ENCODE results near the gene ALX3. TPM values are rescaled to one million over a fixed set of nuclear protein-coding genes. Genes with fewer than 3 reads are reported as not detected.

ALX3 gene
- total RNA-seq, 3 donors from 2014 or later: 0.44 to 0.80 (median 0.66) TPM

- TF ChIP-seq CTCF (IDR thresholded peaks at IDR 0.05) (peak; percentile 78 to 86 (median 81)), POLR2A (IDR thresholded peaks at IDR 0.05) (no peak)
- Histone ChIP-seq H3K4me1 (peaks cover 0 to 13% of the 10 kb centered on the region in 2 donors), H3K27ac (no peak overlapping the region), H3K27me3 (no peaks in the 10 kb centered on the region), H3K4me3 (no peak overlapping the region), H3K36me3 (peaks cover 7% of the 10 kb centered on the region), H3K9me3 (no peaks in the 10 kb centered on the region)
- DNase-seq (ENCODE audit: low spot score in 2 of 2): peak; percentile 43 to 76
- intact Hi-C loops (cut with DNase I; ENCODE audit: low total_unique reads): loop anchor here (10.0 kb wide), 1 partner anchor 51 kb away; no protein-coding TSS in a partner anchor
These were observed 16.7 kb downstream of the ALX3 start for GRCh38 chr1:110053552-110054428.

- H3K27ac ChIP-seq: no peak overlapping the region
- H3K36me3 ChIP-seq: peaks cover 7% of the 10 kb centered on the region
- TF ChIP-seq POLR2AphosphoS5 (IDR thresholded peaks at IDR 0.05) (no peak), POLR2A (IDR thresholded peaks at IDR 0.05) (no peak), CTCF (IDR thresholded peaks at IDR 0.05) (no peak)
- H3K27me3 ChIP-seq: no peaks in the 10 kb centered on the region
- no peak for DNase-seq (ENCODE audit: low spot score in 2 of 2)
- intact Hi-C loops (cut with DNase I; ENCODE audit: low total_unique reads): loop anchor here (10.0 kb wide), 1 partner anchor 54 kb away; no protein-coding TSS in a partner anchor
- H3K4me3 ChIP-seq: no peak overlapping the region
- H3K9me3 ChIP-seq: no peaks in the 10 kb centered on the region
- H3K4me1 ChIP-seq: peaks cover 0 to 11% of the 10 kb centered on the region in 2 donors
These were observed 19.2 kb downstream of the ALX3 start for GRCh38 chr1:110051262-110051648.

- H3K9me3 ChIP-seq: no peaks in the 10 kb centered on the region
- H3K27ac ChIP-seq: no peak overlapping the region
- TF ChIP-seq CTCF (IDR thresholded peaks at IDR 0.05) (no peak), POLR2A (IDR thresholded peaks at IDR 0.05) (no peak)
- peaks cover 7% of the 10 kb centered on the region for H3K36me3 ChIP-seq
- no peaks in the 10 kb centered on the region for H3K27me3 ChIP-seq
- peaks cover 0 to 10% of the 10 kb centered on the region in 2 donors for H3K4me1 ChIP-seq
- no peak overlapping the region for H3K4me3 ChIP-seq
- DNase-seq (ENCODE audit: low spot score in 2 of 2): no peak
- intact Hi-C loops (cut with DNase I; ENCODE audit: low total_unique reads): loop anchor here (10.0 kb wide), 1 partner anchor 54 kb away; no protein-coding TSS in a partner anchor
These were observed 19.7 kb downstream of the ALX3 start for GRCh38 chr1:110050602-110051261.

- no peaks in the 10 kb centered on the region for H3K27me3 ChIP-seq
- no peak for TF ChIP-seq POLR2AphosphoS5 (IDR thresholded peaks at IDR 0.05)
- no peak for TF ChIP-seq POLR2A (IDR thresholded peaks at IDR 0.05)
- TF ChIP-seq CTCF (IDR thresholded peaks at IDR 0.05): no peak
- DNase-seq (ENCODE audit: low spot score in 2 of 2): no peak
- peaks cover 0 to 10% of the 10 kb centered on the region in 2 donors for H3K4me1 ChIP-seq
- H3K4me3 ChIP-seq: no peak overlapping the region
- H3K9me3 ChIP-seq: no peaks in the 10 kb centered on the region
- H3K36me3 ChIP-seq: peaks cover 7% of the 10 kb centered on the region
- intact Hi-C loops (cut with DNase I; ENCODE audit: low total_unique reads): loop anchor here (10.0 kb wide), 1 partner anchor 55 kb away; no protein-coding TSS in a partner anchor
- H3K27ac ChIP-seq: no peak overlapping the region
These were observed 20.5 kb downstream of the ALX3 start for GRCh38 chr1:110049801-110050601.
